ENCODE measurements around the gene ONECUT1.

The ONECUT1 gene

DNA sequence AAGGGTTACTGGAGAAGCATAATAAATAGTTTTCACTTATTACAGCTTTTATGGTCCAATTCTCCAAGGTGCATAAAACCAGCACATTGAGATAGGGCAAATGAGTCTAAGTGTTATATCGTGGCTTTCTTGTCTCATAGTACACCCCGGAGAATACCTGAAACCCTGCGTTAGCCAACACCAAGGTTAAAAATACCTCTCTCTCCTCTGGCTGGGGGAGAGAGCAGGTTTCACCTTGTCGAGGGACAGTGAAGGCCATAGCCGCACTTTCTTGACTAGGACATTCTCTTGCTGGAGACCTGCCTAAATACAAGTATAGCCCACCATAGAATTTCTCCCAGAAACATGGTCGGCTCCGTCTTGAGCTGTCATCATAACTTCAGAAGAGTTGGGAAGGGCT lies 59.5 kb downstream of the ONECUT1 start:
- DNase-seq = no peak

DNA sequence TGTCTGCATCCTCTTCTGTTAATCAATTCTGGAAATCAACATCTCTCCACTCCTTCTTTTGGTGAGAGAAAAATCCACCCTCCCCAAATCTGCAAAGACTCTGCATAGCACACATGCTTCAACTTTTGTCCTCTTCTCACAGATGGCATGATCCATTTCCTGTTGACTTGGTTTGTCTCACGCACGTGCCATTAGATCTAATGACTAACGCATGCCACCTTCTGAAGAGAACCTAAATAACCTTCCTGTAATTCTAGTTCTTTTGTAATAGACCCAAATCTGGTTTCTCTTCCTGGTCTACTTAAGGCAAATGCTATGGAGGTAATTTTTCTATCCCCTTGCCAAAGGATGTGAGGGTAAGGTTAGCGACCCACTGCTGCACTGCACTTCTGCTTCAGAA lies 60.0 kb downstream of the ONECUT1 start:
- no peak for DNase-seq

DNA sequence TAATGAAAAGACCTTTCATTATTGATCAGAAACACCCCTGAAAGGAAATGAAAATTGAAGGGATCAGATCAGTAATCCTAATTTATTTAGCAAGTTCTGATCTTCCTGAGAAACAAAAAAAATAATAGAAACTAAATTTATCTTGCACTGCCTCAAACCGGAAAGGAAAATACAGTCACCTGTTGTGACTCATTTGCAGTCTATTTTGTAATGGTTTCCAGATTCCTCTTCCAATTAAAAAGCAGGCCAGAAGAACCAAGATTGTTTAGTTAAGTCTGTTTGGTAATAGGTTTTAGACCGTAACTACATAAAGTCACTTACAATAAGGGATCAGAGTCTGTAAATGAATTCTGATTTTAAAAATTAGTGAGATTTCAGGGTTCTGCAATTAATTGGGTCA lies 61.2 kb downstream of the ONECUT1 start:
- DNase-seq = no peak

DNA sequence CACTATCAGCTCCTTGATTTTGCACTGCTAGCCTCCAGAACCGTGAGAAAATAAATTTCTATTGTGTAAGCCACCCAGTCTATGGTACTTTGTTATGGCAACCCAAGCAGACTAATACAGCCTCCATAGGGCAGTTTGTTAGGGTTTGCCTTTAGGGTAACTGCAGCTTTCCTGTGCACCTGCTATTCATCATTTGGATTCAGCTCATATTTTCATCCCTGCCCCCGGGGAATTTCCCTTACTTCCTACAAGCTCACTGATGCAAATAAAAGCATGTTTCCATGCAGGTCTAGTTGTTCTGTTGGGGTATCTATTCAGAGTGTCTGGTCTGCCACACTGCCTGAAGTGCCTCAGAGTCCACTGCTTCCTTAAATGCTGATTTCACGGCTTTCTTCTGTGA lies 62.3 kb downstream of the ONECUT1 start:
- no peak for DNase-seq

DNA sequence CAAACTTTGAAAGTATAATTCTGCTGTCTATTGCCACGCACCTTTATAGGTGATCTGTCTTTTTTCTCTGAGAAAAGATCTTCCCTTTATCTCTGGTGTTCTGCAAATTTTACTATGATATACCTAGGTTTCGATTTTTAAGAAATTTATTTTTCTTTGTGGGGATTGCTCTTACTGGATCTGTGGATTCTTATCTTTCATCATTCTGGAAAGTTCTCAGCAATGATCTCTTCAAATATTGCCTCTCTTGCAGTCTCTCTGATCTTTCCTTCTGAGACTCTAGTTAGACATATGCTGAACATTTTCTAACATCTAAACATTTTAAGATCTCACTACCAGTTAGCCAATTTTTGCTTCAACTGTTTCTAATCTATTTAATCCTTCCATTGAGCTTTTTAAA lies 63.9 kb downstream of the ONECUT1 start:
- no peak for DNase-seq

DNA sequence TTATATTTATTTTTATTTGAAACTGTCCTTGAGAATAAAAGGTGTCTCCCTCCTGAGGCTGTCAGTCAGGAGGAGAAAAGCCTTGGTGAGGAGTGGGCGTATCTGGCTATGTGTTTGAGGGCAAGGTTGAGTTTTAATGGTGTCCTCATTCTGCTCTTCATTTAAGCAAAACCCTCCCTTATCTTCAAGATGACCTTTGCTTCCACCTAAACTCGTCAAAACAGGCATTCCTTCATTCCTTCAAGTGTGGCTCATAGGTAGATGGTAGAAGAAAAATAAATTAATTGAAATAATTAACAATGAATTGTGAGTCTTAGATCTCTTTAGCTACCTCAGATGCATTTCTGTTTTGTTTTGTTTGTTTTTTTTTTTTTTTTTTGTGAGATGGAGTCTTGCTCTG lies 71.6 kb downstream of the ONECUT1 start:
- DNase-seq = no peak

DNA sequence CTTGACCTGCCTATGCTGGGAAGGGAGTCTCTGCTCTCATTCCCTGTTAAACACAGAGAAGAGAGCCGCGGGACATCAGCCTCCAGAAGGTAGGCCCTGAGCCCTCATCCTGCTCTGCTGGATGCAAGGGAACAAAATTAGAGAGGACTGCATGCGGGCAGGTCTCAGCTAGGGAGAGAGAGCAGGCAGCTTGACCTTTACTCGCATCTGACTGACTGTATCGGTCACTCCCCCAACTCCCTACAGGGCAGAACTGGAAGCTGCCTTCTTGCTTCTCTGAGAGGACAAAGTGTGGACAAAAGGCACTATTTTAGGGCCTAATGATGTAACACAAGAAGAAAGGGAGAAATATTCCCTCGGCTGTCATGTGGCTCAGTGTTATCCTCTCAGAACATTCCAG lies 72.2 kb downstream of the ONECUT1 start:
- no peak for DNase-seq

DNA sequence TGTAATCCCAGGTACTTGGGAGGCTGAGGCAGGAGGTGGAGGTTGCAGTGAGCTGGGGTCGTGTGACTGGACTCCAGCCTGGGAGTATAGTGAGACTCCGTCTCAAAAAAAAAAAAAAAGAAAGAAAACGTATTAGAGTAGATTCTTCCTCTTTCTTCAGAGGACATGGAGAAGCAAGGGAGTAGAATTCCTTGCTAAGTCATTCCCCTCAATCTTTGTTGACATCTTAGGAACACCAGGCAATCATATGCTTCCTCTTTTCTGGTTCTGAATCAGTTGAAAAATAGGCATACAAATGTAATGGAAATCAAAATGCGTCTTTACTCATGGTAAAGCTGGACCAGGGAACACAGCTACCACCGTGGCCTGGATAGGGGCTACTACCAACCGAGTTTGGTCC lies 72.7 kb downstream of the ONECUT1 start:
- no peak for DNase-seq

DNA sequence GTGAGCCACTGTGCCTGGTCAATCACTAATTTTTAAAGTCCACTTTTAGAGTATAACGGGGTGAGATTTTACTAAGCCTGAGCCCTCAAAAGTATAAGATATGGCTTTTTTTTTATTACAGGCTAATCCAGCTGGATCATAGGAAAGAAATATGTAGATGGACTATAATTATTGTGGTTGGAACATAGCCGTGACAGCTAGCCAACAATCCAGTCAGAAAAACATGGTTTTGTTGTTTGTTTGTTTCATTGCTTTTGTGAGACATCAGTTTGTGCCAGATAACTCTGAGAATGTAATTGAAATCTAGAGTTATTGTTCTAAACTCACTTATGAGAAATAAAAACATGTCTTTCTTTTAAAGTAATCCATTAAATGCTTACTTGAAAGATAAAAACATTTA lies 73.6 kb downstream of the ONECUT1 start:
- DNase-seq = no peak

DNA sequence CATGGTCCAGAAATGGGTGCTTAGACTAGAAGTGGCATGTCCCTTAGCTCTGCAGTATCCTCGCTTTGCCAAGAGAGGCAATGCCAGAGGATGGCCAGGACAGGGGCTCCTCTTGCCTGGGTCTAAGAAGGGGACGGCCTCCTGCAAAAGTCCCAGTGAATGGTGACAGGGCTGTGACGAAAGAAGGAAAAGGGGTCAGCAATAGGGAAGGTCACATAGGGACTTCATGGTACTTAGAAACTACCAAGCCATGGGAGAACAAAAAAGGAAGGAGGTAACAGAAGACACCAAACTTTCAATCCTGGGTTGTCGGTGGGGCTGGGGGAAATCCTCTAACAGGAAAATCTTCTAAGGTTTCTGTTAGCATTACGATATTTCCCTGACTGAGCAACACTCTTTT lies 74.7 kb downstream of the ONECUT1 start:
- DNase-seq = no peak

DNA sequence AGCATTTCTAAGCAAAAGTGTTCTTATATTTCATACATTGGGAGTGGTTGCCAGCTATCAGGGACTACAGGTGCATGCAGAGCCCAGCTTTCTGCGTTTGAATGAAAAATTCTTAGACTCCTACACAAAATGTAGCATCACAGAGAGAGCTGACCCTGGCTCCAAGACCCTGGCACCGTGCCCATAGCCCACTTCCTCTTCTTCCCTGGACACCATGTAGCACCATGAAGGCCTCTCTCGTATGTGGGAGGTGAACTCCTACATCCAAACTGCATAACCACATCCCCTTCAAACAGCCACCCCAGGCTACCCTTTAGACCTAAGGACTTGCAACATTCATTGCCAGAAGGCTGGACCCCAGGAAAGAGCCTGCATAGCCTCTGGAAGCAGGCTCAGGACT lies 75.2 kb downstream of the ONECUT1 start:
- no peak for DNase-seq

DNA sequence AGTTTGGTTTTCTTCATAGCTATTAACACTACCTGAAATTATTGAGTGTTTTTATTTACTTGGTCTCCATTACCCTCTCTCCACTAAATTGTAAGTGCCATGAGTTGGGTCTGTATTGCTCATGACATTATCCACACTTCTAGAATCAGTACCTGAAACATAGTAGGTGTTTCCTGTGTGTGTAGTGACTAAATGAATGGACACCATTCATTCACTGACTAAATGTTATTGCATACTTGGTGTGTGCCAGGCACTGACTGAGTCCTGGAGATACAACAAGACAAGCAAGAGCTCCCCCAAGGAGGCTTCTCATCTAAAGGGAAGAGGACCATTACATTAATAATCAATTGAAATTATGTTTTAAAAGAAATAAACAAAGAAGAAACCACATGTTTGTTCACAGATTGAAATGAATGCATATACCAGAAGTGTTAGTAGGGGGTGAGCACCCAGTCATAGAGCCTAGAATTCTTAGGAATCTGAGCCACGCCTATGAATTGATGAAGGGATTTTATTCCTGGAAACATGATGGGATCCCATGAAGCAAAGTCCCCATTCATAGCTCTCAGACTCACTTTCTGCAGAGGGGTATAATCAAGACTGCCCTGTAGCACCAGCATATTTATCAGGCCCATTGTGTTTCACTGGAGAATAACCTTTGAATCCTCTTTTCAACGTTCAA lies 79.3 kb downstream of the ONECUT1 start:
- DNase-seq = no peak

DNA sequence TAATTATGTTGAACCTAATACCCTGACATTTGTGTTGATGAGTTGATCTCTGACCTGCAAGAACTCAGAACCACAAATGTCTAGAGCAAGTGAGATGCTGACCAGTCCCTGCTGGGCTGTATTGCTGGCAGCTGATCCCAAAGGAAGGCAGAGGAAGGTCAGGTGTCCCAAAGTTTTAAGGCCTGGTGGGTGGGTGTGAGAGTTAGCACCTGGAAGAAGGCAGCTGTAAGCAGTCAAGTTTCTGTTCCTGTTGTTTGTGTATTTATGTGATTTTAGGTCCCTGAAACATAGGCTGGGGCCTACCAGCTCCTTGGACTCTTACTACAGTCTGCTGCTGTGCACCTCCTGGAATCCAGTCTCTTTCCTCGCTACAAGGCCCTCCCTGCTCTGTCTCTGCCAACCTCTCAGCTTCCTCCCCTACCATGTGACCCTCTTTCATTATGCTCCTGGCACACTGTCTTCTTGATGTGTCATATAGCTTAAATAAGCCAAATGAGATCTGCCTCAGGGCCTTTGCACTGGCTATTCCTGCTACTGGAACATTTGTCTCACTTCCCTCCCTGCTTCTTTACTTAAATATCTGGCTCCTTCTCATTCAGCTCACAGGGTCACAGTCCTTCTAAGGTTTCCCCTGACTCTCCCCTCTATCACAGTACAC lies 80.0 kb downstream of the ONECUT1 start:
- DNase-seq = no peak

DNA sequence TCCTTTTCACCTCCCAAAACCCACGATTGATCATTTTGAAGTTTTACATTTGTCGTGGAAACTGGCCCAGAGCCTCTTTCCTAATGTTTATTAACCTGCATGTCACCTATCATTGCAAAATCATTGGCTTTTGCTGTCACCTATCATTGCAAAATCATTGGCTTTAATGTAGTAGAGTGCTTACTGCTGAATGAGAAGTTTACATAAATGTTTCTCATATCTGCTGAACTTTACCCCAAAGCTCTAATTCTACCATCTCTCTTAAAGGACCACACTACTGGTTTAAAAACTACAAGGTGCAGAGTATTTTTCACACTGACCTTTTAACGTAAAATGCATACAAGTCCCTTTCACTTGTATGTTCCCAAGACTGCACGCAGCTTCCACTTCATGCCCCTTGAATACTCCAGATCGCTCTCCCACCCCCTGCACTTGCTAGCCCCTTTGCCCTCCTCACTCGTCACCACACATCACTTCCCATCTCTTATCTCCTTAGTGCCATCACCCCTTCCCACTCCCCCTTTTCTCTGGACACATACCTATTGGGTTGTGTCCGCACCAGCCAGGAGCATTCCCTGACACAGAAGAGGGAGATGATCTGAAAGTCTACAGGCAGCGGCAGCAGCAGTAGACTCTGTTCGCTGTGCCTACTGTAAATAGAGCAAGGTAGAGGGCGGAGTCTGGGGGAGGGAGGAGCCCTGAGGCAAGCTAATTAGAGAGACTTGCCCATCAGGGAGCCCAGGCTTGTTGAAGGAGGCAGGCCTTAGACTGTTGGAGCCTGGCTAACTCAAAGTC lies 80.8 kb downstream of the ONECUT1 start:
- no peak for DNase-seq

Data from NCI-H2081 treated with DMSO at 0.1 percent for 48 hours (cell line).